Spinal cord (tissue), 10 donors: Measurements from ENCODE around the gene SORCS2. TPM values are rescaled to one million over a fixed set of nuclear protein-coding genes. Genes with fewer than 3 reads are reported as not detected.

Source experiments
- DNase-seq, 6 donors: peaks; one replicate each; pipeline versions ENCODE4 v3.0.0 to v3.0.0-alpha.2; 2013 to 2015; ENCODE audit warnings: low spot score in 6 of 6, low read depth in 4 of 6
- H3K27ac ChIP-seq: one replicate; pipeline ENCODE4 v1.5.1; 2013; ENCODE audit warnings: low read depth, low read length, control low read depth
- H3K27me3 ChIP-seq: one replicate; pipeline ENCODE4 v1.6.1; 2013; ENCODE audit warnings: low read length; ENCODE audit not compliant: control insufficient read depth, insufficient read depth
- H3K36me3 ChIP-seq: one replicate; pipeline ENCODE4 v1.6.1; 2013; ENCODE audit warnings: low read length; ENCODE audit not compliant: control insufficient read depth, insufficient read depth
- H3K4me1 ChIP-seq: one replicate; pipeline ENCODE4 v1.6.1; 2013; ENCODE audit warnings: low read length; ENCODE audit not compliant: control insufficient read depth, insufficient read depth
- H3K4me3 ChIP-seq: one replicate; pipeline ENCODE4 v1.5.1; 2013; ENCODE audit warnings: low read depth, low read length, control low read depth
- H3K9me3 ChIP-seq: one replicate; pipeline ENCODE4 v1.6.1; 2013; ENCODE audit warnings: low read length; ENCODE audit not compliant: control insufficient read depth, insufficient read depth
- WGBS: methylation state at CpG from one replicate; pipeline ENCODE4 v1.1.5; 2013; ENCODE audit warnings: missing lambda C conversion rate; ENCODE audit not compliant: insufficient coverage; 5-methylcytosine and 5-hydroxymethylcytosine counted together
- polyA plus RNA-seq, 2 donors: library from polyadenylated mRNA; unstranded; fragments of 120-200 nt; gene quantifications; one replicate each; pipeline ENCODE4 v1.2.1, GENCODE V29; 2013; ENCODE audit not compliant: insufficient read length in 2 of 2
- total RNA-seq, 2 donors: library from RNA; depleted of rRNA in 1 of 2; stranded (reverse); fragments of 120-200 nt in 1 of 2; fragments of >200 nt in 1 of 2; gene quantifications; one replicate each; pipeline versions ENCODE4 v1.2.3 to v1.2.4, GENCODE V29; 2013 to 2014
- donor health status: healthy.

The SORCS2 gene
- total and polyA plus RNA-seq, 4 donors: 7.3 to 24.8 (median 16.5) TPM

DNA sequence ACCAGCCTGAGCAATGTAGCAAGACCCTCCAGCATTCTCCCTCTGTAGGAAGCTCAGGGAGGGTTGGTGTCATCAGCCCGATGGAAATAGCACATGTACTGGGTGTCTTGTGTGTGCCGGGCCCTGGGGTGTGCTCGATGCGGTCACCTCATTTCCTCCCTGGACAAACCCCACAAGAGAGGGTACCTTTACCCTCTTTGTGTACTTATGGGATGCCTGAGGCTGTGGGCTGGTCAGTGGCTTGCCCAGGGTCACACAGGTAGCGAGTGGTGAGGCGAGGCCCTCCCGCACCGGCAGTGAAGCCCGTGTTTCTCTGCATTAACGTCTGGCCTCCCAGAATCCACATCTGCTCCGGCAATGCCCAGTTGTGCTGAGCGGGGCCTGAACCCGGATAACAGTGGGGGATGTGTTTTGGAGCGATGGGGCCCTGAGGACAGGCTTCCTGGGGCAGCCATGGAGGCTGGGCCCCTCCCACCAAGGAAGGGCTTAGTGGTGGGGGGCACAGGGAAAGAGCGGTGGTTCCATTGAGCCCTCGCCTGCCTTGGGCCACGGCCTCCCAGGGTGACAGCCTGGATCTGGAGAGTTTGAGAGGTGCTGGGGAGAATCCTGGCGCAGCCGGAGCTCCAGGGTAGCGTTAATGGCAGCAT is 234.3 kb downstream of the SORCS2 start:
- H3K27ac ChIP-seq: no peak overlapping the region
- H3K27me3 ChIP-seq: no peaks in the 10 kb centered on the region
- WGBS: 91% methylated on average over 16 of the region's 20 CpGs
- DNase-seq: no peak
- H3K4me1 ChIP-seq: peaks cover 46% of the 10 kb centered on the region
- no peaks in the 10 kb centered on the region for H3K9me3 ChIP-seq
- H3K36me3 ChIP-seq: peaks cover 5% of the 10 kb centered on the region
- H3K4me3 ChIP-seq: no peak overlapping the region

GRCh38 chr4:7427361-7427760 is 235.0 kb downstream of the SORCS2 start:
- H3K9me3 ChIP-seq: no peaks in the 10 kb centered on the region
- 51% methylated on average over 9 of the region's 10 CpGs for WGBS
- no peak for DNase-seq
- H3K27ac ChIP-seq: no peak overlapping the region
- H3K4me1 ChIP-seq: peaks cover 44% of the 10 kb centered on the region
- H3K4me3 ChIP-seq: no peak overlapping the region
- H3K36me3 ChIP-seq: peaks cover 5% of the 10 kb centered on the region
- H3K27me3 ChIP-seq: no peaks in the 10 kb centered on the region

- no peak for DNase-seq
- 75% methylated on average over 10 of the region's 13 CpGs for WGBS
- Histone ChIP-seq H3K27me3 (no peaks in the 10 kb centered on the region), H3K36me3 (peaks cover 5% of the 10 kb centered on the region), H3K4me3 (no peak overlapping the region), H3K9me3 (no peaks in the 10 kb centered on the region), H3K27ac (no peak overlapping the region), H3K4me1 (peaks cover 43% of the 10 kb centered on the region)
Measured at GRCh38 chr4:7427831-7428260, 235.5 kb downstream of the SORCS2 start.

DNA sequence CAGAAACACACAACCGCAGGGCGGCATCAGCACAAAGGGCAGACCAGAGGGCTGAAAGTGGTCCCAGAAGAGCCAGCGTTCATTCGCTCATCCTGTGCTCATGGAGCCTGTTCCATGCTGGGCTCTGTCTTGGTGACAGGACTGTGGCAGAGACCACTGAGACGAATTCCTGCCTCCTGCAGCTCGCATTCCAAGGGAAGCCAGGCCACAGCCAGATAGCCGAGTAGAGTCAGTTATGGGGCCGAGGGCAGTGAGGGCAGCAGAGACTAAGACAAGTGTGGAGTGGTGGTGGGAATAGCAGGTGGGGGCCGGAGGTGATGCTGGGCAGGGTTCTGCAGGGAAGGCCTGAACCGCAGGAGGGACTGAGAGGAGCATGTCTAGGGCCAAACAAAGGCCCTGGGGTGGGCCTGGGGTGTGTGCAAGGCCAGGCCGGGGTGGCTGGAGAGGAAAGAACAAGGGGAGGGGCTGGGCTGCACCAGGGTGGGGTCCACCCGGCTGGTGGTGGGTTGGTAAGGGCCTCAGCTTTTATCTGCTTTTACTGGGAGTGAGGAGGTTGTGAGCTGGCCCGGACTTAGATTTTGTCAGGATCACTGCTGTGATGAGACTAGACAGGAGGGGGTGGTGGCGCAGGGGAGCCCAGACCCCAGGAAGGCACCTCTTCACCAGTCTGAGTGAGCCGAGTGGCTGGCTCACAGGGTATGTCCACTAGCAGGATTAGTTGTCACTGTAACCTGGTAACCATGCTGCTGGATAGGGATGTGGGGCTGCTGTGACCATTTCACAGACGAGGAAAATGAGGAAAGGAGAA is 236.1 kb downstream of the SORCS2 start:
- no peak for DNase-seq
- H3K4me1 ChIP-seq: peaks cover 37% of the 10 kb centered on the region
- no peaks in the 10 kb centered on the region for H3K27me3 ChIP-seq
- no peak overlapping the region for H3K4me3 ChIP-seq
- 73% methylated on average over 16 of the region's 16 CpGs for WGBS
- no peak overlapping the region for H3K27ac ChIP-seq
- H3K9me3 ChIP-seq: no peaks in the 10 kb centered on the region
- peaks cover 5% of the 10 kb centered on the region for H3K36me3 ChIP-seq

DNA sequence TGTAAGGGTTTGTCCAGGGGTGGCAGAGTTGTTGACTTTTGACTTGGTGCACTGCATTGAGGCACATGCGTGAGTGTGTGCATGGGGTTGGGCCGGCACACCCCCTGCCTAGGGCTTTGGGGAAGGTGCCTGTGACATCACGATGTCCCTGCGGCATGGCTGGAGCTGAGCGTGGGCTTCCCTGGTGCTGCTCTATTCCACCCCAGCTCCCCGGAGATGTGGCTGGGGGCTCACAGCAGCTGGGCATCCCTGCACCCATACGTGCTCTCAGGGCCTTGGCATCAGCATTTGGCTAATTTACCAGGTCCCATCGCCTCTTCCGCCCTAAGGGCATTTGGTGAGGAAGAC is 236.7 kb downstream of the SORCS2 start:
- H3K36me3 ChIP-seq: peaks cover 7% of the 10 kb centered on the region
- 93% methylated on average over 6 of the region's 9 CpGs for WGBS
- no peaks in the 10 kb centered on the region for H3K9me3 ChIP-seq
- H3K4me1 ChIP-seq: peaks cover 31% of the 10 kb centered on the region
- no peak for DNase-seq
- H3K27ac ChIP-seq: no peak overlapping the region
- no peak overlapping the region for H3K4me3 ChIP-seq
- H3K27me3 ChIP-seq: no peaks in the 10 kb centered on the region

DNA sequence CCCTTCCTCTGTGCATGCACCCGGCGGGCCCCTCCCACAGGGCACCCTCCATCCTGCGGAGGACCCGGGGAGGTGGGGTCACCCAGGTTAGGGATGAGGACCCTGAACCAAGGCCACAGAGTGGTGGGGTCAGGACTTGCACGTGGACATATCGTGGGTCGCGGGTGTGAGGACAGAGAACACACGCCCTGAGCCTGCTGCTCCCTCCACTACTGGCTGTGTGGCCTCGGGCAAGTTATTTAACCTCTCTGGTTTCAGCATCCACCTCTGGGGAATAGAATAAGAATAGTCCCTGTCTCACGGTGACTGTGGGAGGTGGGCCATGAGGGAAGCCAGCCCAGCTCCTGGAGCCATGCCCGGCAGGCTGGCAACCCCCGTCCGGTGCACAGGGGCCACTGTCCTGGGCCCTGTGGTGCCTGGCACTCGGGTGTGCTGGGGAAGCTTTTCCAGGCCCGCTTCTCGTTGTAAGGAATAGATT is 237.3 kb downstream of the SORCS2 start:
- WGBS: 64% methylated on average over 11 of the region's 17 CpGs
- Histone ChIP-seq H3K4me1 (peaks cover 25% of the 10 kb centered on the region), H3K4me3 (no peak overlapping the region), H3K36me3 (peaks cover 12% of the 10 kb centered on the region), H3K27me3 (no peaks in the 10 kb centered on the region), H3K27ac (no peak overlapping the region), H3K9me3 (no peaks in the 10 kb centered on the region)
- DNase-seq: no peak

GRCh38 chr4:7430368-7430964 is 238.1 kb downstream of the SORCS2 start:
- no peak overlapping the region for H3K4me3 ChIP-seq
- no peaks in the 10 kb centered on the region for H3K9me3 ChIP-seq
- DNase-seq: no peak
- no peak overlapping the region for H3K27ac ChIP-seq
- 73% methylated on average over 15 of the region's 16 CpGs for WGBS
- H3K4me1 ChIP-seq: peaks cover 23% of the 10 kb centered on the region
- H3K36me3 ChIP-seq: peaks cover 12% of the 10 kb centered on the region
- H3K27me3 ChIP-seq: no peaks in the 10 kb centered on the region

DNA sequence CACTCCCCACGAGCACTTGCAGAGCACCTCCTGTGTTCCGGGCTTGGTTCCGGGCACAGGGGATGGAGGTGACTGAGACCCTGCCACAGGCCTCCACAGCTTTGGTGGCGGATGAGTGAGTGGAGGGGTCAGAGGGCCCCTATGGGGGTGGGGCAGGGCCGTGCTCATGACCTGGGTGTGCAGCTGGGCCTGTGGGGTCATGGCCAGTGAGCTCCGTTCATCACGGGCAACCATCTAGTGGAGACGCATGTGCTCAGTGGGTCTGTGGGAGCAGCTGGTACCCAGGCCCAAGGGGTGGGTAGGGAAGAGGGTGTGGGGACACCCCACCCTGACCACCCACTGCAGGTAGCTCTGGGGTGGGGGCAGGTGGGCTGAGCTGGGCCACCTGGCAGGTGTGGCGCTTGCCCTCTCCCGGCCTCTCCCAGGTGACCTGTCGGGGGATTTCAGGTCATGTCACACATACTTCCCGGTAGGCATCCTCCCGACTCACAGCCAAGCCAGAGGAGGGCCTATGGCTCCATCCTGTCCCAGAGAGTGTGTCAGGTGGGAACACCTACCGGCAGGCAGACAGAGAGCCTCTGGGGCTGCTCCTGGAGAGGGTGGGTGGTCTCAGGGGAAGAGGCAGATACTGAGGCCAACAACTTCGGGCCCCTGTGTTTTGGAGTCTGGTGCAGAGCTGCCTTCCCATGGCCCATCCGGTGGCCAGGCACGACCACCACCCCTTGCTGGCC is 238.8 kb downstream of the SORCS2 start:
- DNase-seq: no peak
- Histone ChIP-seq H3K27me3 (no peaks in the 10 kb centered on the region), H3K4me1 (peaks cover 23% of the 10 kb centered on the region), H3K4me3 (no peak overlapping the region), H3K36me3 (peaks cover 12% of the 10 kb centered on the region), H3K27ac (no peak overlapping the region), H3K9me3 (no peaks in the 10 kb centered on the region)
- 83% methylated on average over 11 of the region's 17 CpGs for WGBS

GRCh38 chr4:7431696-7432530 is 239.6 kb downstream of the SORCS2 start:
- peaks cover 19% of the 10 kb centered on the region for H3K4me1 ChIP-seq
- H3K36me3 ChIP-seq: peaks cover 12% of the 10 kb centered on the region
- no peaks in the 10 kb centered on the region for H3K27me3 ChIP-seq
- H3K9me3 ChIP-seq: no peaks in the 10 kb centered on the region
- DNase-seq: no peak
- no peak overlapping the region for H3K27ac ChIP-seq
- no peak overlapping the region for H3K4me3 ChIP-seq
- 94% methylated on average over 26 of the region's 27 CpGs for WGBS
